Fibroblast of skin of right quadriceps (primary cell): ENCODE measurements around the gene ARAP1.

Experiments
- DNase-seq: peaks from one replicate; pipeline ENCODE4 v3.0.0-alpha.2; 2013

ARAP1 gene

DNA sequence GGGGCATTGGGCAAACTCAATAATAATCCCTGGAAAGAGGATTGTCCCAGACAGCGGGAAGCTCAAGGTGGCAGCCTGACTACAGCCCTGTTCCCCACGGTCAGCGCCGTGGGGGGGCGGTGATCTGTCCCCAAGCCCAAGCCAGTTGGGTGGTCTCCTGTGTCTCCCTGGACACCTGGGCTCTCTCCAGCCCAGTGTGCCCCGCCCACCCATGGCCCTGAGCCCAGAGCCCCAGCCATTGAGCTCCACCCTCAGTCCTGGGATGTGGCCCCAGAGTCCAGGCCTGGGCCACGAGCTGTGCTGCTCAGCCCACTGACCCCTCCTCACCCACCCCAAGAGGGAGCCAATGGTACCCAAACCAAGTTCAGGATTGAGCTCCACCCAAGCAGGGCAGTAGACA lies 50.1 kb downstream of the ARAP1 start:
- DNase-seq, result no peak

DNA sequence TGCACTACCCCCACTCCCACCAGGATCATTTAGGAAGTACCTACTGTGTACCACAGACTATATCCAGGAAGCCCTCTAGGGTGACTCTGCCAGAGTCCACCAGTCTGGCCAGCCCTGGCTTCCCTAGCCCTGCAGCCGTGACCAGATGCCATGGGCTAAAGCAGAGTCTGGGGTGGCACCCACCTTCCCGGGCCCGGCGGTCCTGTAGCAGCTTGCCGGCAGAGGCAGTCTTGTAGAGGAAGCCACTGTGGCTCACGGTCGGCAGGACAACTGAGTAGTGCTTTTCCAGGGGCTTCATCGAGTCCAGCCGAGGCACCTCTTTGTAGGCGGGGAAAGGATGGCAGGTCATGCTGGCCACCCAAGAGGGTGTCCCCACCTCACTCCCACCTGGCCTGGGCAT lies 50.7 kb downstream of the ARAP1 start:
- no peak for DNase-seq

DNA sequence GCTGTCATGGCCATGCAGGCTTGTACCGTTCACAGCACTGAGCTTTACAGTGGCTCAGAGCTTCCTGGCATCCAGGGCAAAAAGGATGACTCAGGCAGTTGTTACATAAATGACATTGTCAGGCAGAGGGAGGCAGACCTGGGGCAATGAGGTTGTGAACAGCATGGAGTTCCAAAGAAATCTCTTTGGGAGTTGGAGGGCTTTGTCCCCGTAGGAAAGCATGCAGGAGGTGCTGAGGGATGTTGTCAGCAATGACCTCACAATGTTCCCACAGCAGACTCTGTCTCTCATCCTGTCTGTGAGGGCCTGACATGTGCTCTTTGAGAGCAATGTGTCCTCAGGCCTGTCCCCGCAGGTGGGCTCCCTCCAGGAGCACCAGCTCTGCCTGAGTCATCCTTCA lies 52.1 kb downstream of the ARAP1 start:
- DNase-seq, result peak; percentile 30

DNA sequence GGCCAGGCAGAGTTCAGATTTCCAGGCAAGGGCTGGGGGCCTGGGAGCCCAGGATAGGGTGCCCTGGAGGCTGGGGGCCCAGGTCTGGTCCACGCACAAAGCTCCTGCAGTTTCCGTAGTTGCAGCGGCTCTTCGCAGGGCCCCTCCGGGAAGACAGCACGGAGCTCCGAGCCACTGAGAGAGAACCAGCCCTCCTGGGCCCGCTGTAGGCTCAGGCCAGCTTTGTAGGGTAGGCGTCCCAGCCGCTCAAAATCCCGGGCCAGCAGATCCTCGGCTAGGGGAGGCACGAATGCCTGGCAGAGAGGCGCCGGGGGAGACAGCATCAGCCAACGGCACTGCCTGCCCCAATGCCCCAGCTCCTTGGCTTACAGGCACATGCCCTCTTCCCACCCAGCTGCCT lies 54.4 kb downstream of the ARAP1 start:
- no peak for DNase-seq

DNA sequence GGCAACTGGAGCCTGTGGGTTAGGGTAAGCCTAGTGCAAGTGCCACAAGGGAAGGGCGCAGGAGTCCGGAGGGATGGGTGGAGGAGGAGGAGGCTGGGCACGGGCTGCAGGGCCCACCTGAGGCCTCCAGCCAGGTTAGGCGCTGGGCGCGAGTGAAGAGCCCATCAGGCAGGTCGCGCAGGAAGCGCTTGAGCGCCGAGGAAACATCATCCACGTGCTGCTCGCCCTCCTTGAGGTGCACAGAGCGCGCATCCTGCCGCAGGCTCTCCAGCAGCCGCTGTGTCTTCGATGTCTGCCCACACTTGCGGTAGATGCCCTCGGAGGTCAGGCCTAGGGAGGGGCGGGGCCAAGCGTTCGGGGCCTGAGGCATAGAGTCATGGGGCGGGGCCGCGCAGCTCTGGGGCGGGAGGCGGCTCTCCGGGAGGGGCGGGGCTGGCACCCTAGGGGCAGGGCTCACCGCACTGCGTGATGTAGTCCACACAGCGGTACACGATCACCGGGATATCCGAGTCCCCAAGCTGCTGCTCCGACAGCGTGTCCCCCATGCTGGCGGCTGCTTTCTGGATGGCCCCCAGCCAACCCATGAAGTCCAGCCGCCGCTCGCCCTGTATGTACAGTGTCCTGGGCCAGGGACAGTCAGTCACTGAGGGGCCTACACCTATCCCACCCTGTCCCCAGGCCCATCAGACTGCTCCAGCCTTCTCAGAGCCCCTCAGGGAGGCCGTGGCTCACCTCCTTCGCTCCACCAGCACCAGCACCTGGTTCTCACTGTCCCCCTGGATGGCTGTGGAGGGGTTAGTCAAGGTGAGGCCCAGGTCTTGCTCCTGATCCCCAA lies 55.1 kb downstream of the ARAP1 start:
- DNase-seq, result no peak

DNA sequence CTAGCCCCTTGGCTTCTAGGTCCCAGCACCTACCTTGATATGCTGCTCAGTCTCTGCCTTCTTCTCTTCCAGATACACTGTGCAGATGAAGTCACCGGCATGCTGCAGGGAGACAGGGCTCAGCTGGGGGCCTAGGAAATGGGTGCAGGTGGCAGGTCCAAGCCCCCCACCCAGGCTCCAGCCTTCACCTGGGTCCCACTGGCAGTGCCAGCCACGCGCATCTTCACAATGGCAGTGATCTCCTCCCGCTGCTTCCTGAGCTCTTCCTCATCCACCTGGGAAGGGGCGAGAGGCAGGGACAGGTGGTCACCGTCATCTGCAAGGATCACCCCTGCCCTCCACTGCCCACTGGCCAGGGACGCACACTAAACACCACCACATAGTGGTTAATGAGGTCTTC lies 56.9 kb downstream of the ARAP1 start:
- DNase-seq, result no peak

DNA sequence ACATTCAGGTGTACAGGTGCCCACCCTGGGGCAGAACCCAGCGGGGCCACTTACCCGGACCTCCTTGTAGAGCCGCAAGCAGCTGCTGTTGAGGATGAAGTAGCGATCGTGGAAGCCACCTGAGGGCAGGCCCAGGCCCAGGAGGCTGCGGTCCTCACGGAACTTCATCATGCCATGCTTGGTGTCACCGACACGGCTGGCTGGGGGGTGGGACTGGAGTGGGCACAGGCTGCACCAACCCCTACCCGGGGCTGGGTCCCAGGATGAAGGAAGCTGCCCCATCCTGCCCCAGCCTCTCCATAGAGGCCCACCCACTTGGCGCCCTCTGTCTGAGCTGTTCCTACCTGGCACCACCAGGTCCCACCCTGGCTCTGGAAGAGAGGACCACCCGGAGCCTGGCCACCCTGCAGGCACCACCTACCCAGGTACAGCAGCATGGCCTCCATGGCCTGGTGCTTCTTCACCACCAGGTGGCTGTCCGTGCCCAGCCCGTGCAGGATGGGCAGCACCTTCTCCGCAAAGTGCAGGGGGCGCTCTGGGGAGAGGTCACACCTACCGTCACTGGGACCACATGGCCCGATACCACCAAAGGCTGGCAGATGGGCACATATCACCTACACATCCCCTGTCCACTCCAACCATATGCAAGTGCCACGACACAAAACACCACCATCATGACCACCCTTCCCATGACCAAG lies 58.8 kb downstream of the ARAP1 start:
- DNase-seq, result no peak

DNA sequence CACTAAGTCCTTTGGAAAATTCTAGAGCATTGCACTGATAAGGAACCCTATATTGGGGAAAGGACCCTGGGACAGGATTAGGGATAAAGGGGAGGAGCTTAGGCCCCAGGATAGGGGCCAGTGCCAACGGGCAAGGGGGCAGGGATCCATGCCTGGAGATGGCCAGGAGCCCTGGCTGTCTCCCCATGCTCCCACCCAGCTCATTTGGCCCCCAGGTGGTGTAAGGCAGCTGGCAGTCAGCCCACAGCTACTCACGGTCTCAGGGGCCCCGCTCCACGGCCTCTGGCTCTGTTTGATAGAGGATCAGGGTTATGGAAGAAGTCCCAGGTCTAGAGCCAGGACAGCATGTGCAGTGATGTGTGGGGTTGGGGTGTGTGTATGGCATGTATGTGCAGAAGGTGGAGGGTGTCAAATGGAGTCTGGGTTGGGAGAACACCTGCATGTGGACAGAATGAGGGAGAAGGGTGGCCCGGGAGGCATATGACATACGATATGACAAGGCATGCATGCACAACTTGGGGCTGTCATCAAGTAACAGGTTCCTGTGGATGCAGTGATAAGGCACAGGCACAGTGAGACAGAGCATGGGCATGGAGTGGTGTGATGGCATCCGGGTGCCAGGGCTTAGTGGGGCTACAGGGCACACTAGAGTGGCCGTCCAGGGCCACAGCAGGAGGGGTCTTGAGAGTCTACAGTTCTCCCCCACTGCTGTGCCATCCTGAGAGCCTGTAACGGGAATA lies 59.5 kb downstream of the ARAP1 start:
- DNase-seq, result no peak

DNA sequence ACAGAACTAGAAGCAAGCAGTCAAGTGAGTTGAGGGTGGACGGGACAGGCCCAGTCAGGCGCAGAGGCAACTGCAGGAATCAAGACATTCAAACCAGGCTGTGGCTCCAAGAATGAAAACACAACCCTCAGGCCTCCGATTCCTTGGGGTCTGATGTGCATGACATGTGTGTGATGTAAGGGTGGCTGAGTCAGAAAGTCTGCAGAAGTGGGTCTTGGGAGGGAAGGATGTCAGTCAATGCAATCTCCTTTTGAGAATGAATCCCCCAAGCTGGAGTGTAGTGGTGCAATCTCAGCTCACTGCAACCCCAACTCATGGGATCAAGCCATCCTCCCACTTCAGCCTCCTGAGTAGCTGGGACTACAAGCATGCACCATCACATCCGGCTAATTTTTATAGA lies 62.0 kb downstream of the ARAP1 start:
- DNase-seq, result no peak

DNA sequence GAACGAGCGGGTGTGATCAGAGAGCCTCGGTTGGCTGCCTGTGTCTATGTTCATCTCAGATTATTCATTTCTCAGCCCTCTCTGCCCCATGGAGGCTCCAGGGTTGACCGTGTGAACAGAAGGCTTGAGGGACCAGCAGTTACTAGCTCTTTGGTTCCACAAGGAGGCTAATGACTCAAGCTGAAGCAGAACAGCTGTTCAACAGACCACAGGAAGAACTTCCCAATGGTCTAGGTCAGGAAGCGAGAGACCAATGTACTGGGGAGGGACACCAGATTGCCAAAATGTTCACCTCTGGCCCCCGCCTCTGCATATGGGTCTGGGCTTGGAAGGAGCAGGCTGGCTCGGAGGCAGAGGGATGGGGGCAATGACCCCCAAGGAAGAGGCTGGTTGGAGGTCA lies 63.3 kb downstream of the ARAP1 start:
- no peak for DNase-seq

DNA sequence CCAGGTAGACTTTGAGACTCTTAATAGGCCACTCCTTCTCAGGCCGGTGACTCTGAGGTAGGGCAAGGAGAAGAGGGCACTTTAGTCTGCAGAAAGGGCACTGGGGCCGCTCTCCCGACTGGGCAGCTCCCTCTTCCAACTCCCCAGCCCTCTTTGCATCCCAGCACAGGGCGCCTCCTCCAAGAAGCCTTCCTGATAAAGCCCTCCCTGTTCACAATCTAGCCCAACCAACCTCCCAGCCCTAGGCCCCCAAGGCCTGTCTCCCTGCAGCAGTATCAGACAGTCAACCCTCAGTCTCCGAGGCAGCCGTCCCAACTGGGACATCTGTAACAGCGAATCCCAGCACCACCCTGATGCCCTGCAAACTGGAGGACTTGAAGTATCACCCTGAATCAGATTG lies 63.7 kb downstream of the ARAP1 start:
- DNase-seq, result no peak

DNA sequence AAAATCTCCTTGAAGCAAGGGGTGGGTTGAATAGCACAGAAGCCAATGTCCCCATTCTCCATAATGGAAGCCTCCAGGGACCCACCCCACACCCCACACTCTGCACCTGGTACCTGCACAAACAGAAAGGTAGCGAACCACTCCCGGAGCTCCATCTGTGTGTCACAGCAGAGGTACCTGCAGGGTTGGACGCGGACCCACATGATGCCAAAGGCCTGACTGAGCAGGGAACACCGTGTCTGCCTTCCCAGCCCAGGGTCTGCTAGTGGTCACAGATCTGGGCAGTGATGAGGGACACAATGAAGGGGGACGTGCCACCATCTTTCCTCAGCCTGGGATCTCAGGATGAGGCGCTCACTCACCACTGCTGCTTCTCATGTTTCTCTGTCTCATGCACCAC lies 64.9 kb downstream of the ARAP1 start:
- no peak for DNase-seq

DNA sequence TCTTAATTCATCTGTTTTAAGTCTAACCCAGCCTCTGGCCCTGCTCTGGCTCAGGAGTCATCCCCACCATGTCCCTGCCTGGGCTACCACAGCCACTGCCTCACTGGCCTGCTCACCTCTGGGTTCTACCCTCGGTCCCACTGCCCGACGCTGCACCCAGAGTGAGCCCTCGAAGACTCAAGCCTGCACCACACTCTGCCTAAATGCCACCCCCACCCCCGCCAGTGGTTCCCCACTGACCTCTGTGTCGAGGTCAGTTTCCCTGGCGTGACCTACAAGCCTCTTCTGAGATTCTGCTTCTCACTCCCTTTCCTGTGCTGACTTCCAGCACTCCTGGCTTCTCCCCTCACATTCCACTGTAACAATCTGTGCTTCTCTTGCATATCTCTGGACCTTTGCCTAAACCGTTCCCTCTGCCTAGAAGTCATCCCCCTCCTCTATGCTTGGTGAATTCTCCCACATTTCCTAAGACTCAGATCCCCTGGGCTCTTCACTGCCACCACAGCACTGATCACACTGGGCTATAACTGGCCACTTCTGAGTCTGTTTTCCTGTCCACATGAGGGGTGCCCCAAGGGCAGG lies 65.5 kb downstream of the ARAP1 start:
- peak; percentile 51 for DNase-seq

DNA sequence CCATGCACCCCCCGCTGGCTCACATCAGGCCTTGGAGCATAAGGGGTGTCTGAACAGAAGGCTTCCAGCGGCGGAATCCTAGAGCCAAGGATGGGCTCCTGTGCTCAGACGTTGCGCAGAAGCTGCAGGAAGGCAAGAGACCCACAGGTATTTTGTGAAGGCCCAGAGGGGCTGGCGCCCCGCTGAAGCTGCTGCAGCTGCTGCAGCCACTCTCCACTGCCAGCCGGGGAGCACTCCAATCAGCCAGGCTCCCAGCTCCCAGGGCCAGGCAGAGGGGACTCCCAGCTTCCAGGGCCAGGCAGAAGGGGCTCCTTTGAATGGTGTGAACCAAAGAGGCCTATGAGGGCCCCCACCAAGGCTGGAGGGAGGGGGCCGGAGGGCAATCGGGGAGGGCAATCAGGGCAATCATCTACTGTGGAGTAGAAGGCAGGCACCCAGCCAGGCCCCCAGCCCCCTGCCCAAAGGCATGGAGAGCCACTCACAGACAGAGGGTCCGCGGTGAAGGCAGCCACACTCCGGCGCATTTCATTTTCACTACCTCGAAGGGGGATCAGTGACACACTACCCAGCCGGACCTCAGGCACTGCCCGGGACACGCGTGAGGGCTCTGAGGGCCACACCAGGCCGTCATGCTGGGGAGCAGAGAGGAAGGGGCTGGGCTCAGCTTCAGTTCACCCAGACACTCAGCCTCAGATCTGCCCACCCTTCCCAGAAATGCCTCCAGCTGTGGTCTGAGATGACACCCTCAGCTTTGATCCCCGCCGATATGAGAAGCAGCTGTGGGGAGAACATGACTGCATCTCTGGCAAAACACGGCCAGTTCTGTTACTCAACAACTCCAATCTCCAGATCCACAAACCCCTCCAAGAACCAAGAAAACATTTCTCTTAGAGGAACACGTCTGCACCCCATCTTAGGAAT lies 66.4 kb downstream of the ARAP1 start:
- DNase-seq, result peak; percentile 54

DNA sequence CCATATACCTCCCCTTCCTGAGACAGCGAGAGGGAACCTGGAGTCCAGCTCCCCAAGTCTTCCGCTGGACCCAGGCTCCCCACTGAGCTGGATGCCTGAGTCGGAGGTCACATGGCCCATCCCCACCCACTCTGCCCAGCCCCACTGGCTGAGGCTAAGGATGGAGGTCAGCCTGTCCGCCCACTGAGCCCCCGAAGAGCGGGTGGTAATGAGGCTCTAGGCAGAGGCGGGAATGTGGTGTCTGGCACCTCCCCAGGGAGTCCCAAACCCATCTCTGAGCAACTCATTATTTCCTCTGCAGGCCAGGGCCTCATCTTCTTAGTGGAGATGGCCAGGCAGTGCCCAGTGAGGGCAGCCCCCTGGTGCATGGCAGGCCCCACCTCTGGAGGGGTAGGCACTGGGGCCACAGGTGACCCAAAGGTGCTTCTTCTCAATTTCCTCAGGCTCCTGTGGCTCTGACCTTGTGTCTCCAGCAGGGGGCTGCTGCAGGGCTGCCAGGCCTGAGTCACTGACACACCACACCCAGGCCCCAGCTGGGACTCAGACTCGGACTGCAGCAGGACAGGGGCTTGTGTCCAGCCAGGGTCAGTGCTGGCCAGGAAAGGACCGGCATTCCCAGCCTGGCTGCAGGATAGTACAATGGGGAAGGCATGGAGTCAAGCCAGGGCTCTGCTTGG lies 67.8 kb downstream of the ARAP1 start:
- peak; percentile 37 for DNase-seq

DNA sequence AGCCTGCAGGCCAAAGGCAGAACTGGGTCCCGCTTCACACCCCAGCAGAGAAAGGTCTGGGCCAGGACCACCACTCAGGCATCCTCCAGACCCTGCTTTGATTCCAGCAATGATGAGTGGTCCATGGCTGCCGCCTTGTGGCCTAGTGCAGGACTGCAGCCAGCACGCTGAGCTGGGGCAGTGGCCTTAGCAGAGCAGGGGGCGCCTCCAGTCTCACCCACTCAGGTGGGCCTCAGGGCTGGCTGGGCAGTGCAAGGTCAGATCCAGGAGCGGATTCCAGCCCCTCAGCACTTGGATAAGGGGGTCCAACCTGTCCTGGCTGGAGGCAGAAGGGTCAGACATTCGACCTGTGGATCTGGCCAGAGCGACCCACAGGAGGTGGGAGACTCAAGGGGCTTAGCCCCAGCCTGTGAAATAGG lies 68.4 kb downstream of the ARAP1 start:
- DNase-seq, result no peak

DNA sequence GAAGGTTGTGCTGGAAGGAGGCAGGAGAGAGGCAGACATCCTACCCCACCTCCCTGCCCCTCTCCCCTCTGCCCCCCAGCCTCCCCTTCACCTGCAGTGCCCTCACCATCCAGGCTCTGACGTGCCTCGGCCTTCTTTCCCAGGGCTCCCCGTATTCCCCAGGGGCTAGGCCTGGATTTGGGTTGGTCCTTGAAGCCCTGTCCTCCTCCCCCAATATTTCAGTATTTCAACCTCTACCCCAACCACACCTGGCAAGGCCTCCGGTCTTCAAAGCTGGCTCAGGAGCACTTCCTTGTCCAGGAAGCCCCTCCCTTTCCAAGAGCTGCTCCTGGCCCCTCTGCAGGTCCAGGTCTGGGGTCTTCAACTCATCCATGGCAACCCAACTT lies 69.4 kb downstream of the ARAP1 start:
- DNase-seq, result no peak

DNA sequence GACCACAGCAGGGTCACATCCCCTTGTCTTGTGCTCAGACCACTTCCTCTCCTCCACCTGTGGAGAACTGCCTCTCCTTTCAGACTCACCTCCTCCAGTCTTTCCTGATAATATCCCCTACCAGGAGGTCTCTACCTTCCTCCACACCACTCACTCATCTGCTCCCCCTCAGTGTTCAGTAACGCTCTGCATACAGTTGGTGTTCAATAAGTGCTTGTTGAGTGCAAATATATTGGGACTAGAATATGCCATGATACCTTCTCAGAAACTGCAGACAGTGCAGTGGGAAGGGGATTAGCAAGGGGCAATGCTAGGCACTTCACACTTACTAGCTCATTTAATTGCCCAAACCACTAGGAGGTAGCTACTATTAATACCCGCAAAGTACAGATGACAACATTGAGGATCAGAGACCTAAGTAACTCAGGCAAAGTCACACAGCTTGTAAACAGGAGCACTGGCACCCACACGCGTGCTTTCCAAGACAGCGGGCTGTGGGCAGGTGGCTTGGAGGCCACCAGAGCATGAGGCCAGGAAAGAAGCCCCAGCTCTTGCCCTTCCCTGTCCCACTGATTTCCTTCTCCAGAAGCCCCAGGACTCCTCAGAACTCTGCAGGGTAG lies 69.9 kb downstream of the ARAP1 start:
- no peak for DNase-seq

DNA sequence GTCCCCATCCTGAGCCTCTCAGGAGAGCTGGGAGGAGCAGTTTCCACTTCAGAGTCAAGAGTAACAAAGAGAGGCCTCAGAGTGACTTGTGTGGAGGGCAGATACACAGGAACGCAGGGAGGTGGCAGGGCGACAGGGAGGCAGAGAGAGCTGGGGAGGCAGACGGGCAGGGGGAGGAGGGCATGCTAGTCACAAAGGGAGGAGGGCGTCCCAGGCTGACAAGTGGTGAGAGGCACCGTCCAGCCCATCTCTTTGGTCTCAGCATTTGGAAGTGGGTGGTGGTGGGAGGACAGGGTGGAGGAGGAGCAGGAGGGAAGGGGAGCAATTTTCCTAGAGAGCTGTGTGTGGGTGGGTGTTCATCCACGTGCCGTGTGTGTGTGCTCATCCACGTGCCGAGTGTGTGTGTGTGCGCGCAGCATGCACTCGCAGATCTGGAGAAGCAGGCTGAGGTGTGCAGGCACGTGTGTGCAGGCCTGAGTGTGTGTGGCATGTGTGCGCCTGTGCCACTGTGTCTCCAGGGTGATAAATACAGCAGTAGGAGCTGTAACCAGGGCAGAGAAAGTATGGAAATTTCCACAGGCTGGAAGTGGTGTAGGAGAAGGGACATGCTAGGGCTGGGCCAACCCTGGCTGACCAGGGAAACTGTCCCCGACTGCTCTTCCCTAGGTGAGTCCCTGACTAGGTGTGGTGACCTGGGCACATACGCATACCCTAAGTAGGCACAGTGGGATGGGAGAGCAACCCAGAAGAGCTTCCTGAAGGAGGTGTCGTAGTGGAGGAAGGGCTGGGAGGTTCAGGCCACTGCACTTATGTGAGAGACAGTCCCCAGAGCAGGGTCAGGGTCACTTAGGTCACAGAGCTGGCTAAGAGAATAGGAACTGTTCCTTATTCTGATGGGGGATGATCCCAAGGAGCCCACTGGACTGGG lies 70.7 kb downstream of the ARAP1 start:
- DNase-seq, result no peak

DNA sequence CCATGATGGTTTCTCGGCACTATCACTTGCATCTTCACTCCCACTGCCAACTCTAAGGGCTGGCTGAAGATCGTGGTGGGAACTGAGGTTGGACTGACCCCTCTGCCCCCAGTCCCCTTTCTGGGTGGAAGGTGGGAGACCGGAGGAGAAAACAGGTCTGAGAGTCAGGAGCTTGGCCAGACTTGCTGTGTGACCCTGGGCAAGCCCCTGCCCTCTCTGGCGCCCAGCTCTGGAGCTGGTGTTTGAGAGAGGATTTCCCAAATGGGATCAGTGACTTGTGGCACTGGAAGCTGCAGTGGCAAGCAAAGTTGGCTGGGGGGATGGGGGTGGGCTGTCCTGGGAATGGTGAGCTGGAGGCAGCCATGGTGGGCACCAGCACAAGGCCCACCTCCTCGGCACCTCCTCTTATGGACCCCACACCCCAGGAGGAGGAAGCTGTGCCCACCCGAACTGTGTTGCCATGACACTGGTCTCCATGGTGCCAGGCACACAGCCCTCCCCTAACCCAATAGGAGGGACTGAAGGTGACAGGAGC lies 71.5 kb downstream of the ARAP1 start:
- DNase-seq, result no peak
